ENCODE data around the gene NISCH.

Gene NISCH

DNA sequence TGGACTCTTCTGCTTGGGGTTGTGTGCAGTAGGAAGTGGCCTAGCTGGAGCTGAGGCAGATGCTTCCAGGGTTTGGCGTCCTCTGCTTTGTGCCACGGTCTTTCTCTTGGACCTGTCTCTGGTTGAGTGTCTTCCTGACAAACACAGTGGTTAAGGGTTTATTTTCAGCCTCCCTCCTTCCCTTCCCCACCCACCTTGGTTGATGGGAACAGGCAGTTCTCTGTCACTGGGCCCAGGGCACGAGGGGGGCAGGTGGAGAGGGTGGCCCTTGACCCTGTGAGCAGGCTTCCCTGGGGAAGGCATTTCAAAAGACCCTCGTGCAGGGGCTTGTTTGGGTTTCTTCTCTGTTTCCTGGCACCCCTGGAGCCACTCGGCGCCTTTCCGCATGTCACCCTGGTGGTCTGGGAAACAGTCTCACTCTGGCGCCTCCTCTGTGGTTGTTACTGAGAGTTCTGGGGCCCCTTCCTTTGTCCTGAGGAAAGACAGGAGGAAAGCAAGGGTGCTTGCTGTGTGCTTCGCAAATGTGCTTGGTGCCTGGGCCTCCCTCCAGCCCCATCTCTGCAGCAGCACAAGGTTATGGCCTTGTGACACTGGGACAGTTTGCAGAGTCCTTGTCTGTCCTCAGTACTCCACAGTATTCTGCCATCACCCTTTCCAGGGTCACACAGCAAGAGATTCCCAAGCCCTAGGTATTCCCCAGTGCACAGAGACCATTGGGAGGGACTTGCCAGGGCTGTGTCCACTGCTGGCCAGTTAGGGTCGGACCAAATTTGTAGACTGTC lies 29.5 kb downstream of the NISCH start:
- Histone ChIP-seq H3K4me3 (ENCODE audit: low read length) (no peak overlapping the region), H3K27me3 (ENCODE audit: control insufficient read depth, insufficient read depth, low read length) (no peaks in the 10 kb centered on the region), H3K27ac (ENCODE audit: low read length) (no peak overlapping the region), H3K36me3 (ENCODE audit: control insufficient read depth, insufficient read depth, low read length) (peaks cover 43% of the 10 kb centered on the region), H3K4me1 (ENCODE audit: control insufficient read depth, insufficient read depth, low read length) (no peaks in the 10 kb centered on the region; the same call in 1 of the 2 replicates), H3K9me3 (ENCODE audit: control insufficient read depth, insufficient read depth, low read length) (no peaks in the 10 kb centered on the region)
- WGBS (ENCODE audit: insufficient coverage, insufficient read length), result no CpG with 5 or more reads among the region's 10 CpGs
- no peak for DNase-seq (ENCODE audit: low read depth, low spot score)

- no peaks in the 10 kb centered on the region for H3K27me3 ChIP-seq (ENCODE audit: control insufficient read depth, insufficient read depth, low read length)
- H3K4me3 ChIP-seq (ENCODE audit: low read length), result no peak overlapping the region
- H3K36me3 ChIP-seq (ENCODE audit: control insufficient read depth, insufficient read depth, low read length), result peaks cover 49% of the 10 kb centered on the region
- no peak for DNase-seq (ENCODE audit: low read depth, low spot score)
- H3K9me3 ChIP-seq (ENCODE audit: control insufficient read depth, insufficient read depth, low read length), result no peaks in the 10 kb centered on the region
- no CpG with 5 or more reads among the region's 31 CpGs for WGBS (ENCODE audit: insufficient coverage, insufficient read length)
- H3K27ac ChIP-seq (ENCODE audit: low read length), result no peak overlapping the region
- no peaks in the 10 kb centered on the region; the same call in 1 of the 2 replicates for H3K4me1 ChIP-seq (ENCODE audit: control insufficient read depth, insufficient read depth, low read length)
Observed at GRCh38 chr3:52487050-52487787, 31.8 kb downstream of the NISCH start.

DNA sequence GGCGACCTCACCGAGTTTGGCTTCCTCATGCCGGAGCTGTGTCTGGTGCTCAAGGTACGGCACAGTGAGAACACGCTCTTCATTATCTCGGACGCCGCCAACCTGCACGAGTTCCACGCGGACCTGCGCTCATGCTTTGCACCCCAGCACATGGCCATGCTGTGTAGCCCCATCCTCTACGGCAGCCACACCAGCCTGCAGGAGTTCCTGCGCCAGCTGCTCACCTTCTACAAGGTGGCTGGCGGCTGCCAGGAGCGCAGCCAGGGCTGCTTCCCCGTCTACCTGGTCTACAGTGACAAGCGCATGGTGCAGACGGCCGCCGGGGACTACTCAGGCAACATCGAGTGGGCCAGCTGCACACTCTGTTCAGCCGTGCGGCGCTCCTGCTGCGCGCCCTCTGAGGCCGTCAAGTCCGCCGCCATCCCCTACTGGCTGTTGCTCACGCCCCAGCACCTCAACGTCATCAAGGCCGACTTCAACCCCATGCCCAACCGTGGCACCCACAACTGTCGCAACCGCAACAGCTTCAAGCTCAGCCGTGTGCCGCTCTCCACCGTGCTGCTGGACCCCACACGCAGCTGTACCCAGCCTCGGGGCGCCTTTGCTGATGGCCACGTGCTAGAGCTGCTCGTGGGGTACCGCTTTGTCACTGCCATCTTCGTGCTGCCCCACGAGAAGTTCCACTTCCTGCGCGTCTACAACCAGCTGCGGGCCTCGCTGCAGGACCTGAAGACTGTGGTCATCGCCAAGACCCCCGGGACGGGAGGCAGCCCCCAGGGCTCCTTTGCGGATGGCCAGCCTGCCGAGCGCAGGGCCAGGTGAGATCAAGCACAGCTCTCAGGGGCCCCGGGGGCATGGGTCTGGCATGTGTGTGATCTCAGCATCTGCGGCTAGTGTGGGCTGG lies 32.6 kb downstream of the NISCH start:
- no peak overlapping the region for H3K4me3 ChIP-seq (ENCODE audit: low read length)
- no CpG with 5 or more reads among the region's 59 CpGs for WGBS (ENCODE audit: insufficient coverage, insufficient read length)
- H3K36me3 ChIP-seq (ENCODE audit: control insufficient read depth, insufficient read depth, low read length), result peaks cover 50% of the 10 kb centered on the region
- H3K4me1 ChIP-seq (ENCODE audit: control insufficient read depth, insufficient read depth, low read length), result no peaks in the 10 kb centered on the region; the same call in 1 of the 2 replicates
- H3K9me3 ChIP-seq (ENCODE audit: control insufficient read depth, insufficient read depth, low read length), result no peaks in the 10 kb centered on the region
- no peaks in the 10 kb centered on the region for H3K27me3 ChIP-seq (ENCODE audit: control insufficient read depth, insufficient read depth, low read length)
- DNase-seq (ENCODE audit: low read depth, low spot score), result no peak
- H3K27ac ChIP-seq (ENCODE audit: low read length), result no peak overlapping the region

DNA sequence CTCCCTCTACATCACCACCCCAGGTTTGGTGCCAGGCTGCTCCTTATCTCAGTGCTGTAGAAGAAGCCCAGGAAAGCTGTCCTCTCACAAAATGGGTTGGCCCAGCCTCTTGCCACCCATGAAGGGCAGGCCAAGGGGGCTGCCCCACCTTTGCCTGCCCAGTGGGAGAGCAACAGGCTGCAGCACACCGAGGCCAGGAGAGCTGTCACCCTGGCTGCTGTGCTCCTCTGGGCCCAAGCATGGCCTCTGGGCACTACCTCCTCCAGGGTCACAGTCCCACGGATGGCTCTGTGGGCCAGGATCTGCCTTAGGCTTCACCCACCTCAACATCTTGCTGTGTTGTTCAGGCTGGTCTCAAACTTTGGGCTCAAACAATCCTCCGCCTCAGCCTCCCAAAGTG lies 33.3 kb downstream of the NISCH start:
- Histone ChIP-seq H3K36me3 (ENCODE audit: control insufficient read depth, insufficient read depth, low read length) (peaks cover 49% of the 10 kb centered on the region), H3K27me3 (ENCODE audit: control insufficient read depth, insufficient read depth, low read length) (no peaks in the 10 kb centered on the region), H3K4me3 (ENCODE audit: low read length) (no peak overlapping the region), H3K9me3 (ENCODE audit: control insufficient read depth, insufficient read depth, low read length) (no peaks in the 10 kb centered on the region), H3K27ac (ENCODE audit: low read length) (no peak overlapping the region), H3K4me1 (ENCODE audit: control insufficient read depth, insufficient read depth, low read length) (no peaks in the 10 kb centered on the region; the same call in 1 of the 2 replicates)
- DNase-seq (ENCODE audit: low read depth, low spot score), result no peak
- no CpG with 5 or more reads among the region's 3 CpGs for WGBS (ENCODE audit: insufficient coverage, insufficient read length)

GRCh38 chr3:52489453-52489852 lies 34.0 kb downstream of the NISCH start:
- Histone ChIP-seq H3K36me3 (ENCODE audit: control insufficient read depth, insufficient read depth, low read length) (peaks cover 49% of the 10 kb centered on the region), H3K27me3 (ENCODE audit: control insufficient read depth, insufficient read depth, low read length) (no peaks in the 10 kb centered on the region), H3K27ac (ENCODE audit: low read length) (no peak overlapping the region), H3K4me3 (ENCODE audit: low read length) (no peak overlapping the region), H3K9me3 (ENCODE audit: control insufficient read depth, insufficient read depth, low read length) (no peaks in the 10 kb centered on the region), H3K4me1 (ENCODE audit: control insufficient read depth, insufficient read depth, low read length) (no peaks in the 10 kb centered on the region; the same call in 1 of the 2 replicates)
- no peak for DNase-seq (ENCODE audit: low read depth, low spot score)
- no CpG with 5 or more reads among the region's 18 CpGs for WGBS (ENCODE audit: insufficient coverage, insufficient read length)

DNA sequence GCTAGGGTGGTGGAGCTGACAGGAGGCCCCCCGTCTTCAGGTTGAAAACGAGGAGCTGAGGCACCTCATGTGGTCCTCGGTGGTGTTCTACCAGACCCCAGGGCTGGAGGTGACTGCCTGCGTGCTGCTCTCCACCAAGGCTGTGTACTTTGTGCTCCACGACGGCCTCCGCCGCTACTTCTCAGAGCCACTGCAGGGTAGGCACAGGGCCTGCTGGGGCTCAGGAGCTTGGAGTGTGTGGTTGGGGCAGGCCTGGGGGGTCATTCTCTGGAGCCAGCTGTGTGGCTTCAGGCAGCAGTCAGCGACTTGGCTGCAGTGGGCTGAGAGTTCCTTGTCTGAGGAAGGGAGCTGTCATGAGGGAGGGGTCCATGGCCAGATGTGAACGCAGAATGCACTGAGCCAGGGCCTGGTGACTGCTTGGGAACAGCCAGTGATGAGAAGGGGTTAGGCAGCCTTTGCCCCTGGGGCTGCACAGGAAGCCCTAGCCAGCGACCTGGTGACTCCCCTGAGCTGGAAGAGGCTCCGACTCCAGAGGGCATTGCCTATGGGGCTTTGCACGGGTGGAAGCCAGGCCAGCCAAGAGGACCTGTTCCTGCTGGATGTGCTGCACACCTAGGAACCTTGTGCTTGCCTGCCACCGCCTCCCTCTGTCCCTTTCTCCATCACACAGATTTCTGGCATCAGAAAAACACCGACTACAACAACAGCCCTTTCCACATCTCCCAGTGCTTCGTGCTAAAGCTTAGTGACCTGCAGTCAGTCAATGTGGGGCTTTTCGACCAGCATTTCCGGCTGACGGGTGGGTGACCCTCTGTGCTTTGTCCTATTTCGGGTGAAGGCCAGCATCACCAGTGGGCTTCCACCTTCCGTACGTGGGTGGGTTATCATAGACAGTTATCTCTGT lies 34.9 kb downstream of the NISCH start:
- Histone ChIP-seq H3K4me1 (ENCODE audit: control insufficient read depth, insufficient read depth, low read length) (peaks cover 1% of the 10 kb centered on the region), H3K27me3 (ENCODE audit: control insufficient read depth, insufficient read depth, low read length) (no peaks in the 10 kb centered on the region), H3K9me3 (ENCODE audit: control insufficient read depth, insufficient read depth, low read length) (no peaks in the 10 kb centered on the region), H3K4me3 (ENCODE audit: low read length) (no peak overlapping the region), H3K36me3 (ENCODE audit: control insufficient read depth, insufficient read depth, low read length) (peaks cover 49% of the 10 kb centered on the region), H3K27ac (ENCODE audit: low read length) (no peak overlapping the region)
- no CpG with 5 or more reads among the region's 22 CpGs for WGBS (ENCODE audit: insufficient coverage, insufficient read length)
- no peak for DNase-seq (ENCODE audit: low read depth, low spot score)

DNA sequence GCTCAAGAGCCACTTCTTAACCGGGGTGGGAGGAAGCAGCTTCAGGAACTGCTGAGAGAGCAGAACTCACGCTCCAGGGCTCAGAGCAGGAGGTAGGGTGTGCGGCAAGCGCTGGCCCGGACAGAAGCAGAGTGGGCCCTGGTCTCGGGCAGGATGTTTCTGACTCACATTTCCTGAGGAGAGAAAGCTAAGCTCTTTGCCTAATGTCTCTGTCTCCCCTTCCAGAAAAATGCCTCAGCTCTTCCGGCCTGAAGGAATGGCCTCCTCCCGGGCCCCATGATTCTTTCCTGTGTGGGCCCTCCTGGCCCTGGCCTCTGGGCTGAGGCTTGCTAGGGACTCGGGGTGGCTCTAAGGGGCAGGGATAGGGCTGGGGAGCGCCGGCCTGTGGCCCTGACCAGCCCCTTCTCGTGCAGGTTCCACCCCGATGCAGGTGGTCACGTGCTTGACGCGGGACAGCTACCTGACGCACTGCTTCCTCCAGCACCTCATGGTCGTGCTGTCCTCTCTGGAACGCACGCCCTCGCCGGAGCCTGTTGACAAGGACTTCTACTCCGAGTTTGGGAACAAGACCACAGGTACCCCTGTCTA lies 35.6 kb downstream of the NISCH start:
- WGBS (ENCODE audit: insufficient coverage, insufficient read length), result no CpG with 5 or more reads among the region's 23 CpGs
- peaks cover 49% of the 10 kb centered on the region for H3K36me3 ChIP-seq (ENCODE audit: control insufficient read depth, insufficient read depth, low read length)
- DNase-seq (ENCODE audit: low read depth, low spot score), result no peak

GRCh38 chr3:52492059-52492458 lies 36.7 kb downstream of the NISCH start:
- no peaks in the 10 kb centered on the region for H3K9me3 ChIP-seq (ENCODE audit: control insufficient read depth, insufficient read depth, low read length)
- peaks cover 49% of the 10 kb centered on the region for H3K36me3 ChIP-seq (ENCODE audit: control insufficient read depth, insufficient read depth, low read length)
- H3K27me3 ChIP-seq (ENCODE audit: control insufficient read depth, insufficient read depth, low read length), result no peaks in the 10 kb centered on the region
- H3K27ac ChIP-seq (ENCODE audit: low read length), result no peak overlapping the region
- no peak for DNase-seq (ENCODE audit: low read depth, low spot score)
- H3K4me3 ChIP-seq (ENCODE audit: low read length), result no peak overlapping the region
- WGBS (ENCODE audit: insufficient coverage, insufficient read length), result no CpG with 5 or more reads among the region's 21 CpGs
- peaks cover 2% of the 10 kb centered on the region for H3K4me1 ChIP-seq (ENCODE audit: control insufficient read depth, insufficient read depth, low read length)

More for the DNA sequence above, 35.6 kb downstream of the NISCH start:
- H3K27ac ChIP-seq (ENCODE audit: low read length), result no peak overlapping the region
- no peaks in the 10 kb centered on the region for H3K9me3 ChIP-seq (ENCODE audit: control insufficient read depth, insufficient read depth, low read length)
- H3K27me3 ChIP-seq (ENCODE audit: control insufficient read depth, insufficient read depth, low read length), result no peaks in the 10 kb centered on the region
- H3K4me3 ChIP-seq (ENCODE audit: low read length), result no peak overlapping the region
- peaks cover 2% of the 10 kb centered on the region for H3K4me1 ChIP-seq (ENCODE audit: control insufficient read depth, insufficient read depth, low read length)

DNA sequence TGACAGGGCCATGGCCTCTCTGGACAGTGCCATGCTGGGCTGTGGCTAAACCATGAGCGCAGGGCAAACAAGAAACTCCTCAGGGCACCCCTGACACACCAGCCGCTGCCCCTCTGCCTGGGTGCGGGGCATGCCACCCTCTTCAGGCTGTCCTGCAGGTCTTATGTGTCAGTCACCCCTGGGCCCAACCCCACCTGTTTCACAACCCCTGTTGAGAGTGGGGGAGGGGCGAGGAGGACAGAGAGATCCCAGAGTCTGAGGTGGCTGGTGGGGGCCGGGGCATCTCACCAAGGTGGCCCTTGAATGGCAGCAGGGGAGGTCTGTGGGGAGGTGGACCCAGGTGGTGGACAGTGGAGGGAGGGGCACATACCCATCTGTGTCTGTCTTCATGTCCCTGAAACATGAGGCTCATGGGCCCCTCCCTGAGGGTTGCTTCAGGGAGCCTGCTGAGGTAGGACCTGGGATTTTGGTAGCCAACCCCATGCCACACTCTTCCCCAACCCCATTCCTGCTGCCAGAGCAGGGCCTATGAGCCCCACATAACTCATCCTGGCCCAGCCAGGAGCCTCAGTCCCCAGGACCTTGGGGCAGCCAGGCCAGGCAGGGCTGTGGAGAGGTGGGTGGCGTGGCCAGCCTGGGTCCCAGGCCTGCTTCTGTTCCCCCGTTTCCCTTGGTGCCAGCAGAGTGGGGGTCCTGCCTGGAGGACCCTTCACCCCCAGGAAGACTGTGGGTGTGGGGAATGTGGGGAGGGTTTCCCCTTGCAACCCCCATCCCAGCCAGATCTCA lies 38.0 kb downstream of the NISCH start:
- Histone ChIP-seq H3K4me1 (ENCODE audit: control insufficient read depth, insufficient read depth, low read length) (peaks cover 2% of the 10 kb centered on the region), H3K27me3 (ENCODE audit: control insufficient read depth, insufficient read depth, low read length) (no peaks in the 10 kb centered on the region), H3K27ac (ENCODE audit: low read length) (no peak overlapping the region), H3K4me3 (ENCODE audit: low read length) (no peak overlapping the region), H3K36me3 (ENCODE audit: control insufficient read depth, insufficient read depth, low read length) (peaks cover 36% of the 10 kb centered on the region), H3K9me3 (ENCODE audit: control insufficient read depth, insufficient read depth, low read length) (no peaks in the 10 kb centered on the region)
- no CpG with 5 or more reads among the region's 7 CpGs for WGBS (ENCODE audit: insufficient coverage, insufficient read length)
- no peak for DNase-seq (ENCODE audit: low read depth, low spot score)
